ENCODE results near the gene CRYL1.

The CRYL1 gene

DNA sequence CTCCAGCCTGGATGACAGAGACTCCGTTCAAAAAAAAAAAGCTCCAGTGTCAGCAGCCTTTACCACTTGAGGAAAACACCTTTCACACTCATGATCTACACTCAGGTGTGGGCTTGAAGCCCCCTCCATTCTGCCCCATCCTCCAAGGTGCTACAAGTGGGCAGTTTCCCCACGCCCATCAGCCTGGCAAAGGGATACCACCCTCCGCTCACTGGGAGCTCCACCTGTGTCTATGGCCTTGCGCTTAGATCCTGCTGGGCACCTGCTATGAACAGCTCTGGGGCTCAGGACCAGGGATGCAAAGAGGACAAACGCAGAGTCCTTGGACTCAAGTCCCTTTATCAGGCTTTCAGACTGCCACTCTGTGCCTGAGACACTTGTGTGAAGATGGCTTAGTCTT, 127.8 kb downstream of the CRYL1 start:
- no peak for DNase-seq (ENCODE audit: low read depth)

GRCh38 chr13:20395061-20395916, 130.4 kb downstream of the CRYL1 start:
- DNase-seq (ENCODE audit: low read depth), result no peak

GRCh38 chr13:20394506-20394905, 131.2 kb downstream of the CRYL1 start:
- no peak for DNase-seq (ENCODE audit: low read depth)

- DNase-seq (ENCODE audit: low read depth), result no peak
These were observed 131.5 kb downstream of the CRYL1 start for GRCh38 chr13:20394169-20394501.

DNA sequence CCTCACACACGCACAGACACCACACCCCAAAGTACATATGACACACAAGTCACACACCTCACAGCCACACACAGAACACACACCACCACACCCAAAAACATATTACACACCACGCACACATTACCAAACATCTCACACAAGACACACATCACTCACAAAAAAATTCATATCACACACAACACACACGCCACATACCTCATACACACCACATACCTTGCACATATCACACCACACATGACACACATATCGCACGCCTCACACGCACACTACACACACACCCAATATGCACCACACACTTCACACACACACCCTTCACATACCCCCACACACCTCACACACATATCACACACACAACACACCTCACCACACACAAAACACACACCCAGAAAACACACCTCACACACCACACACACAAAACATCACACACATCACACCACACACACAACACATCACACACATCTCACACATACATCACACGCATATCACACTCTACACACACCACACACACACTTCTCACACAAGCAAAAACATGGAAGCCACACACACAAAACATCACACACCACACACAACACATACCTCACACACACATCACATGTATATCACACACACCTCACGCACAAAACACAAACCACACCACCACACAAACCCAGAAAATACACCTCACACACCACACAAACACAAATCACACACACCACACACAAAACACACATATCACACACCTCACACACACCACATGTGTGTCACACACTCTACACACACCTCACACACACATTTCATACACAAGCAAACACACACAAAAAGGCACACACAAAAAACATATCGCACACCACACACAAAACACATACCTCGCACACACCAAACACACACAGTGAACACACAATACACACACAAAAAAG, 132.1 kb downstream of the CRYL1 start:
- DNase-seq (ENCODE audit: low read depth), result no peak

- no peak for DNase-seq (ENCODE audit: low read depth)
These were observed 133.1 kb downstream of the CRYL1 start for GRCh38 chr13:20392530-20392929.

DNA sequence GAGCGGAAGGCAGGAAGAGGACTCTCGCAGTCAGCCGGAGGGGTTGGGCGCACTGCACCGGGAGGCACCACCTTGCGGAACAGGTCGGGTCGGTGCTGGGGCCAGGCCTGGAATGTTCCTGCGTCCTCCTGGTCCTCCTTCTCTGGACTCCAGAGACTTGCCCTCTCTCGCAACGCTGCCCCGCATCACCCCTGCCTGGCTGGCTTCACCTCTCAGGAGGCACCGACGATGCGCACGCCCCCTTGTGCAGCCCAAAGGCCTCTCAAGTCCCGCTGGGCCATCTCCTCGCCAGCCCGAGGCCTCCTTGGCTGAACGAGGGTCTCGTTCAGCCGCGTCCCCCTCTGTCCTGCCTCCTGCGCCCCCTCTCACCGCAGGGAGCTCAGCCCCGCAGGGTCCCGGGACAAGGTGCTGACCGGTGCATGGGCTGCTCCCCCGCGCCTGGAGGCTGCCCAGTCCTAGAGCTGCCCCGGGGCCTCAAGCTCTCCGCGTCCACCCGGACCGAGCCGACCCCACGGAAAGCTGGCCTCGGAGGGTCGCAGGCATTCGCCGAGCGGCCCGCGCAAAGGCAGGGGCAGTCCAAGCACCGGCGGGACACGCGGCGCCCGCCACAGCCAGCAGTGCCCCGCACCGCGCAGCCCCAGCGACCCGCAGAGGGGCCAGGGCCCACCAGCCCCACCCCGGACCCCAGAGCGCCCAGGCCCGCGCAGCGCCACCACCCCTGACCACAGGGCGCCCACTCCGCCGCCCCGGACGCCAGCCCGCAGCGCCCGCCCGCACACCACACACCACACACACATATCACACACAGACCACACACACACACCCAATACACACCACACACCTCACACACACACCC, 133.8 kb downstream of the CRYL1 start:
- no peak for DNase-seq (ENCODE audit: low read depth)

GRCh38 chr13:20390526-20391175, 135.0 kb downstream of the CRYL1 start:
- DNase-seq (ENCODE audit: low read depth), result no peak

DNA sequence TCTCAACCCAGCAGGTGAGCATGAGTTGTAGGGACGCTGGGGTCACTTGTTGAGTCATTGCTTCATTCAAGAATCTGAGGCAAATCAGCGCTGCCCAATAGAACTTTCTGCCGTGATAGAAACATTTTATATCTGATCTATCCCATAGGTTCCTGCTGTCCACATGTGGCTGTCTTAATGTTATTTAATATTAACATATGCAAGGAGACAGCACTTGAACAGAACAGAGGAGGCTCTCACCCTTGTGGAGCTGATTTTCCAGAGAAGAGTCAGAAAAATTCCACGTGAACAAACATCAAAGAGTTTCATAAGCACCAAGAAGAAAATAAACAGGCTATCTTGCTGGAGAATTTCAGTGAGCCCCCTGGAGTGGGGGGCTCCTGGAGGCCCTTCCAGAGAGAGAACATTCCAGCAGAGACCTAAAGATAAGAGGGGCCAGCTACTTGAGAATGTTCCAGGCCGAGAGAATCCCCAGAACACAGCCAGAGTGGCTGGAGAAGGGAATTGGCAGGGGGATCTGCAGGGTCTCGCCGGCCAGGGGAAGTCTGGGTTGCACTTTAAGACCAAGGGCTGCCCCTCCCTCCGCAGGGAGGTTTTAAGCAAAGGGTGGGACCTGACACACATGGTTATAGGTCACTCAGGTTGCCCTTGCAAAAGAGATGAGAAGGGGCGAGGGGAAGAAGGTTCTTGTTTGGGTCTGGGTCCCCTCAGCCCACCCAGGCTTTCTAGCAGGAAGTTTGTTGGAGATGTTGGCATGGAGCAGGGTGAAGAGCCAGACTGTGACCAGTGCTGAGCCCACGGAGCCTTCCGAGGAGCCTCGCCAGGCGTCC, 135.7 kb downstream of the CRYL1 start:
- DNase-seq (ENCODE audit: low read depth), result no peak

DNA sequence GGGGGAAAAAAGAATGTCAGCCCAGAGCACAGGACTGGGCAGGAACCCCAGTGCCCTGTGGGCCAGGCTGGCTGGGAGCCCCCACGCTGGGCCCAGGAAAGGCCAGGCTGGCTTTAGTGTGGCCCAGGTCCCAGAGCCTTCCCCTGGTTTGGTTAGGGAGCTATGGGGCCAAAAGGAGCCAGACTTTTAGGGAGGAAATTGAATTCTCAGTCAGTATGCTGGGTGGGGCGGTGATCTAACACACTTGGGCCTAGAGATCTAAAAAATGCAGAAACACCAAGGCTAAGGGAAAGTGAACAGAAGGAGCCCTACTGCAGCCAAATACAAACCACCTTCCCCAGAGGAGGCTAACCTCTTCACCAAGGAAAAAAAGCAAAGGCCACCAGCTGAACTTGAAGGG, 137.5 kb downstream of the CRYL1 start:
- DNase-seq (ENCODE audit: low read depth), result no peak

GRCh38 chr13:20387441-20387971, 138.2 kb downstream of the CRYL1 start:
- DNase-seq (ENCODE audit: low read depth), result no peak

GRCh38 chr13:20387006-20387405, 138.7 kb downstream of the CRYL1 start:
- DNase-seq (ENCODE audit: low read depth), result no peak

DNA sequence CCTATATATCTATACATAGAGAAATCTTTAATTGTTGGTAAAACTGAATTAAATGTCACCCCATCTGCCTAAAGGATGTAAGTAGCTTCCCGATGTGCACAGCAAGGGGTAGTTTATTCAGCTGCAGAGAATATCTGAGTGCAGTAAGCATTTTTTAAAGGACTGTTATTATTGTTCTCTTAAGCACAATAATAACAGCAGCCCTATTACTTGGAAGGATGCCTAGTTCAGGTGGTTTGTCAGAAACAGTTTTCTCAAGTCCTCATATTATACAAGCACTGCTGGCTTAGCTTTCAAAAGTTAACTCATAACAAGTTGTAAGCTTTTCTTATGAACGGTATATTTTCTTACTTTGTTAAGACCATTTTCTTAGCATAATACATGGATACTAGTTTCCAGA, 142.6 kb downstream of the CRYL1 start:
- no peak for DNase-seq (ENCODE audit: low read depth)

DNA sequence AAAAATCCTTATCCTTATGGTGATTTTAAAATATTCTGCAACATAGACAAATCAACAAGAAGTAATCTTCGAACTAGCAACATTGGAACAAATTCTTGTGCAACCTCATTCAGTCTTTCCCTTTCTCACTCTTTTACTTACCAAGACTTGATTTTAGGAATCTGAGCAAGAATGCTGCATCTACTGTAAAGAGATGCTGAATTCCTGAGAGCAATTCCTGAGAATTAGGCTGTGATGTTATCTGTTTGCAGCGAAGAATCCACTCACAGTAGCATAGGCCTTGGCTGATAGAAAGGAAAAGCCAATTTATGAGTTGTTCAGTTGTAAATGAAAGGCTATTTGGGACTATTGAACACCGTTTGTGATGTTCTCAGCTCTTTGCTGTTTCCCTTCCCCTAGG, 144.3 kb downstream of the CRYL1 start:
- no peak for DNase-seq (ENCODE audit: low read depth)

DNA sequence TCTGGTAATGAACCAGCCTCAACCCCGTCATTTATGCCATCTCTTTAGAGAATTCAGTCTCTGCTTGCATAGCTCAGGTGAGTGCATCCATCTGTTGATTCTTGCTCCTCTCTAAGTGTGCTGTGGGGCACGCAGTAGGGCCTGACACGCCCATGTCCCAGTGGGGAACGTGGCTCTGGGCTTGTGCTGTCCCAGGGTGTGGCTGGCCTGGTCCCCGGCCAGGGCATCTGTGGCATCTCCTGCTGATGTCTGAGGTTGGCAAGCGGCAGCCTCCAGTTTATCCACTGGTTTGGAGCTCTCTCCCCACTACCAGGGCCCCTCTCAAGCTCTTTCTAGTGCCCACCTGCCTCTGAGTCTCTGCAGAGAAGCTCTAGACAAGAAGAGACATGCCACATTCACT, 146.9 kb downstream of the CRYL1 start:
- no peak for DNase-seq (ENCODE audit: low read depth)

- DNase-seq (ENCODE audit: low read depth), result no peak
These were observed 147.9 kb downstream of the CRYL1 start for GRCh38 chr13:20377720-20378119.

- no peak for DNase-seq (ENCODE audit: low read depth)
These were observed 149.8 kb downstream of the CRYL1 start for GRCh38 chr13:20375871-20376270.

GRCh38 chr13:20373861-20374260, 151.8 kb downstream of the CRYL1 start:
- no peak for DNase-seq (ENCODE audit: low read depth)

DNA sequence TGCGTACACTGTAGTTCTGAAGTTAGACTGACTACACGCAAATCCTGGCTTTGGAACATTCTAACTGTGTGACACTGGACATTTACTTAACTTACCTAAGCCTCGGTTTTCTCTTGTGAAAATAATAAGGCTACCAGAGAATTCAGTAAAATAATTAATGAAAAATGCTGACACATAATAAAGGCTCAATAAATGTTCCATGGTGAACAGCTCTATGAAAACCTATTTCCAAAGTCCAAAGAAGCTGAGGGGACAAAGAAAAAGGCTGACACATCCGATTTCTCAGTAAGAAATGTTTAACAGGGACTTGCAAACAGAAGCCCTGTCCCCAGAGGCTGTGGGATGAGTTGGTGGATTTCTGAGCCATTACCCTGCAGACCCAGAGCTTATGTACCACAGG, 153.8 kb downstream of the CRYL1 start:
- DNase-seq (ENCODE audit: low read depth), result no peak

- no peak for DNase-seq (ENCODE audit: low read depth)
These were observed 154.7 kb downstream of the CRYL1 start for GRCh38 chr13:20370815-20371421.
